Measurements from ENCODE around the gene HECW1.

HECW1 gene

GRCh38 chr7:43265139-43265538, 152.7 kb downstream of the HECW1 start:
- no peak for DNase-seq (ENCODE audit: low read depth in 2 of 2)

GRCh38 chr7:43273939-43274719, 161.7 kb downstream of the HECW1 start:
- DNase-seq (ENCODE audit: low read depth in 2 of 2) = no peak

DNA sequence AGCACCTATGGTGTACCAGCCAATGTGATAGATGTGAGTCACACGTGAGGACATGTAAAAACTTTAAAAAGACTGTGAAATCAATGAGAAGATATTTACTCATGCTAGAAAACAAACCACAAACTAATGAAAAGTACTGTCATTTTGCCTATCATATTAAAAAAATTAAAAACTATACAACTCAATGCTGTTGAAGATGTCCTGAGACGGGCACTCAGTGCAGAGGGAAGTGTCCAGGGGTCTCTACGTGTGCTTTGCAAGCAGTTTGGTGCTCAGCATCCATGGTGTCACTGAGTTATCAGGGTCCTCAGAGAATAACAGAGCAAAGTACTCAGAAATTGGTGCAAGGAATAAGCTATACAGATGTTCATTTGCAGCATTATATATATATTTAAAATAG, 162.3 kb downstream of the HECW1 start:
- DNase-seq (ENCODE audit: low read depth in 2 of 2) = no peak

- no peak for DNase-seq (ENCODE audit: low read depth in 2 of 2)
Measured at GRCh38 chr7:43276547-43276946, 164.1 kb downstream of the HECW1 start.

DNA sequence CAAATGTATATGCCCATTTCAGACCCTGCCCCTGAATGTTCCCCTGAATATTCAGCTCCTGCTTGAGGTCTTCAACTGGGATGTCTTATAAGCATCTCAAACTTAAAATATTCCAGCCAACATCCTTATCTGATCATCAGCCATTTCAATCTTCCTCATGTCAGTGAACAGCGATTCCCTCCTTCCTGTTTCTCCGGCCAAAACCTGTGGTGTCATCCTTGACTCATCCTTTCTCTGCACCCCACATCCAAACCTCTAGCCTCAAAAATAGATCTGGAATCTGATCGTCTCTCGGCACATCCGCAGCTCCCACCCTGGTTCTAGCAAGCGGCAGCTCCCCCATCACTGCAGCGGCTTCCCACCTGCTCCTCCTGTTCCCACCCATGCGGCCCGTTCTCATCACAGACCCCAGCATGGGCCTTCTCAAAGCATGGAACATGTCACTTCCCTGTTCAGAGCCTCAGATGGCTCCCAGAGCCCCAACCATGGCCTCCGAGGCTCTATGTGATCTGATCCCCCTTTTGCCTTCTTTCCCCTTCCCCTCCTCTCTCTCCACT, 165.7 kb downstream of the HECW1 start:
- DNase-seq (ENCODE audit: low read depth in 2 of 2) = no peak

DNA sequence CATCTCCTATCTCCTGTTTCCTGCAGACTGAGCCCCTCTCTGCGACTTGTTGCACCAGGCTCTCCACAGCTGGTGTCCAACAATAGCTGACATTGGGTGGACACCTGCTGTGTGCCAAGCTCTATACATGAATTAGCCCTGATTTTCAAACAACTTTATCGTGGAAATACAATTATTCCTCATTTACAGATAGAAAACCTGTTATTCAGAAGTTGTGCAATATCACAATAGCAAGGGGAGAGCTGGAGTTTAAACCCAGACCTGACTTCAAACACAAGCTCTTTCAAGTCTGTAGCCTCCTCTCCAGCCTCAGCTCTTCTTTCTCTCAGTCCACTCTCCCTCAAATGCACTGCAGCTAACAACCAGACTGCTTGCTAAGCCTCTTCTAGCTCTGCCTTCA, 168.8 kb downstream of the HECW1 start:
- DNase-seq (ENCODE audit: low read depth in 2 of 2) = no peak

GRCh38 chr7:43283706-43284105, 171.3 kb downstream of the HECW1 start:
- no peak for DNase-seq (ENCODE audit: low read depth in 2 of 2)

DNA sequence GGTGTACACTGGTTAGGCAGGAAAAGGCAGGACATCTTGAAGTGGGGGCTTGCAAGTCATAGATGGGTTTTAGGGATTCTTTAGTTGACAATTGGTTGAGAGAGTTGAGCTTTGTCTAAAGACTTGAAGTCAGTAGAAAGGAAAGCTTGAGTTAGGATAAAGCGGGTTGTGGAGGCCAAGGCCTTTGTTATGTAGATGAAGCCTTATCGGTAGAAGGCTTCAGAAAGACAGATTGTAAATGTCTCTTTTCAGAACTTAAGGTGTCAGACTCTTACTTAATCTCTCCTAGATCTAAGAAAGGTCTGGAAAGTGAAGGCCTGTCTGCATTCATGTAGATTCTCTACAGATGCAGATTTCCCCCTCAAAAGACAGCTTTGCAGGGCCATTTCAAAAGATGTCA, 177.4 kb downstream of the HECW1 start:
- no peak for DNase-seq (ENCODE audit: low read depth in 2 of 2)

- DNase-seq (ENCODE audit: low read depth in 2 of 2) = no peak
Measured at GRCh38 chr7:43290978-43291377, 178.5 kb downstream of the HECW1 start.

- DNase-seq (ENCODE audit: low read depth in 2 of 2) = no peak
Measured at GRCh38 chr7:43291789-43292188, 179.3 kb downstream of the HECW1 start.

GRCh38 chr7:43292384-43292783, 179.9 kb downstream of the HECW1 start:
- no peak for DNase-seq (ENCODE audit: low read depth in 2 of 2)

- DNase-seq (ENCODE audit: low read depth in 2 of 2) = no peak
Measured at GRCh38 chr7:43294080-43294630, 181.7 kb downstream of the HECW1 start.

GRCh38 chr7:43295429-43295828, 183.0 kb downstream of the HECW1 start:
- DNase-seq (ENCODE audit: low read depth in 2 of 2) = no peak

DNA sequence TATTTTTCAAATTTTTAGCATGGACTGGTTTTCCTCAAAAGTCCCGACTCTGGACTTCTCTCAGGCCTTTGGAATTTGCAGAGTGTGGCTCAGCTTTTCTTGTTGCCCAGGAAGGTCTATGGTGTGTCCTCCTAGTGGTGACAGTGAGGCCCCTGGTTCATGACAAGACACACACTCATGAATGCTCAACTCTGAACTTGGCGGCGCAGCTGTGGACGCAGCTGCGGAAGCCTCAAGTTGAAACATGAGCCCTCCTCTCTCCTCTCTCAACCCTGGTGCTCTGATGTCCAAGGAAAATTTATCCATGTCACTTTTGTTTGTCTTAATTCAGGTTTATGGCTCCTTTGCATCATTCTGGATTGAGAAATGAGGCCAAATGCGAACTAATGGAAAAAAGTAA, 183.9 kb downstream of the HECW1 start:
- no peak for DNase-seq (ENCODE audit: low read depth in 2 of 2)

GRCh38 chr7:43298617-43299016, 186.2 kb downstream of the HECW1 start:
- no peak for DNase-seq (ENCODE audit: low read depth in 2 of 2)

- no peak for DNase-seq (ENCODE audit: low read depth in 2 of 2)
Measured at GRCh38 chr7:43300121-43300520, 187.7 kb downstream of the HECW1 start.

- DNase-seq (ENCODE audit: low read depth in 2 of 2) = peak in 1 of 2 donors; percentile 19
Measured at GRCh38 chr7:43302211-43302711, 189.8 kb downstream of the HECW1 start.

GRCh38 chr7:43302773-43303460, 190.5 kb downstream of the HECW1 start:
- no peak for DNase-seq (ENCODE audit: low read depth in 2 of 2)

DNA sequence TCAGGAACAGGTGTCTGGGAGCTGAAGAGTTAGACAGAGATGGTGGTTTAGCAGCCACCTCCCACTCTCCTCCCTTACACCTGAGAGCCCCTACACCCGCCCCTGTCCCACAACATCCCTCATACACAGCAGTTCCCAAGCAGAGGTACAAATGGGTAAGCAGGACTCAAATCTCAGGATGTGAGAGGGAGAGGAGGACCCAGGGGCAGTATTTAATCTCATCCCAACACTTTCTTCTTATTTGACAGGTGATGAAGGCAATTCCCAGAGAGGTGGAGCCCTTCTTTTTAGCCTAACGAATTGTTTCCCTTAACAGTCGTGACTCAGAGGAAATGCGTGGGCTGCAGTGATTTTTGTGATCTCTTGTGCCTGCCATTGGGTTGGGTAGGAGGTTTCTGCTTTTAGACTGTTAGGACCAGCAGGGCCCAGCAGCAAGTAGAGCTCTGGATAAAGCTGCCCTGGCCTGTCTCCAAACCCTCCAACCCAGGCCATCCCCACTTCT, 191.3 kb downstream of the HECW1 start:
- DNase-seq (ENCODE audit: low read depth in 2 of 2) = peak in 1 of 2 donors; percentile 48

GRCh38 chr7:43306404-43306803, 194.0 kb downstream of the HECW1 start:
- no peak for DNase-seq (ENCODE audit: low read depth in 2 of 2)

- no peak for DNase-seq (ENCODE audit: low read depth in 2 of 2)
Measured at GRCh38 chr7:43307522-43307921, 195.1 kb downstream of the HECW1 start.

Measured in stimulated activated CD8-positive, alpha-beta memory T cell treated with anti-CD3 and anti-CD28 coated beads, Interleukin-2, amount 100 ng/mL, for 48 hours (primary cell).